SK-N-SH treated with all-trans-retinoic acid at 6 μM for 48 hours (cell line): Measurements from ENCODE around the gene CSNK2B.

Experiments
- ARNTL ChIP-seq: fragments of 450-650 bp; formaldehyde crosslinking; IDR thresholded peaks from 2 replicates; pipeline ENCODE4 v1.5.0; 2020; ENCODE audit warnings: low read depth, mild to moderate bottlenecking, moderate library complexity, borderline replicate concordance
- BACH2 ChIP-seq: fragments of 250-450 bp; sonication (Bioruptor Pico); IDR thresholded peaks from 2 replicates; pipeline ENCODE4 v1.9.0; 2021; ENCODE audit warnings: mild to moderate bottlenecking, borderline replicate concordance
- CREB5 ChIP-seq: fragments of 250-450 bp; sonication (Bioruptor Pico); IDR thresholded peaks from 2 replicates; pipeline ENCODE4 v1.5.1; 2020; ENCODE audit warnings: low read depth, mild to moderate bottlenecking, moderate library complexity
- GLIS3 ChIP-seq: fragments of 250-450 bp; sonication (Bioruptor Pico); IDR thresholded peaks from 2 replicates; pipeline ENCODE4 v1.5.0; 2020; ENCODE audit warnings: mild to moderate bottlenecking, moderate library complexity
- ISL1 ChIP-seq: fragments of 250-450 bp; sonication (Bioruptor Pico); IDR thresholded peaks from 2 replicates; pipeline ENCODE4 v2.1.2; 2022; ENCODE audit warnings: mild to moderate bottlenecking, moderate library complexity
- PATZ1 ChIP-seq: fragments of 250-450 bp; sonication (Bioruptor Pico); IDR thresholded peaks from 2 replicates; pipeline ENCODE4 v1.8.0; 2020; ENCODE audit warnings: mild to moderate bottlenecking, moderate library complexity, borderline replicate concordance
- RARB ChIP-seq: fragments of 250-450 bp; sonication (Bioruptor Pico); IDR thresholded peaks from 2 replicates; pipeline ENCODE4 v1.8.0; 2021; ENCODE audit warnings: mild to moderate bottlenecking, moderate library complexity
- TOX ChIP-seq: fragments of 250-450 bp; sonication (Bioruptor Pico); IDR thresholded peaks from 2 replicates; pipeline ENCODE4 v1.8.0; 2021; ENCODE audit warnings: mild to moderate bottlenecking, moderate library complexity, borderline replicate concordance
- TSHZ2 ChIP-seq: fragments of 250-450 bp; sonication (Bioruptor Pico); IDR thresholded peaks from 2 replicates; pipeline ENCODE4 v1.5.0; 2020; ENCODE audit warnings: mild to moderate bottlenecking, moderate library complexity
- ZFP3 ChIP-seq: fragments of 250-450 bp; sonication (Bioruptor Pico); IDR thresholded peaks from 2 replicates; pipeline ENCODE4 v1.5.0; 2020; ENCODE audit warnings: mild to moderate bottlenecking, moderate library complexity
- ZFP30 ChIP-seq: fragments of 450-650 bp; formaldehyde crosslinking; IDR thresholded peaks from 2 replicates; pipeline ENCODE4 v1.5.0; 2022; ENCODE audit warnings: mild to moderate bottlenecking, moderate library complexity
- ZNF8 ChIP-seq: fragments of 450-650 bp; formaldehyde crosslinking; IDR thresholded peaks from 2 replicates; pipeline ENCODE4 v1.5.0; 2020; ENCODE audit warnings: mild to moderate bottlenecking, moderate library complexity

GRCh38 chr6:31707701-31708100, 41.8 kb downstream of the CSNK2B start:
- TF ChIP-seq ZNF8 (CRISPR knock-in tag), result no peak
- TF ChIP-seq ARNTL, result no peak
- no peak for TF ChIP-seq BACH2 (CRISPR knock-in tag)
- TF ChIP-seq PATZ1 (CRISPR knock-in tag), result no peak
- no peak for TF ChIP-seq ZFP30
- no peak for TF ChIP-seq GLIS3
- TF ChIP-seq ZFP3 (CRISPR knock-in tag), result no peak
- no peak for TF ChIP-seq TSHZ2
- no peak for TF ChIP-seq CREB5 (CRISPR knock-in tag)
- TF ChIP-seq RARB (CRISPR knock-in tag), result no peak
- TF ChIP-seq TOX (CRISPR knock-in tag), result no peak
- TF ChIP-seq ISL1 (CRISPR knock-in tag), result no peak
